Superior temporal gyrus (tissue), 1 donor: ENCODE measurements around the gene HVCN1.
"Not testable (repeated sequence)": the region's sequence is repeated elsewhere in the genome, so short reads cannot be mapped to it uniquely, and the experiment has no call there.

Source experiments
- DNase-seq: peaks from one replicate; pipeline ENCODE4 v3.0.0-alpha.2; 2016; ENCODE audit errors: extremely low spot score

HVCN1 gene

GRCh38 chr12:110688446-110689280 lies at the start of gene HVCN1:
Gene HVCN1, minus strand, starts transcription at chr12:110689115. Its CDS starts 5,870 bp downstream, at chr12:110683245.
- no peak for DNase-seq

GRCh38 chr12:110737532-110737931 lies 48.6 kb upstream of the HVCN1 start:
- DNase-seq = no peak

DNA sequence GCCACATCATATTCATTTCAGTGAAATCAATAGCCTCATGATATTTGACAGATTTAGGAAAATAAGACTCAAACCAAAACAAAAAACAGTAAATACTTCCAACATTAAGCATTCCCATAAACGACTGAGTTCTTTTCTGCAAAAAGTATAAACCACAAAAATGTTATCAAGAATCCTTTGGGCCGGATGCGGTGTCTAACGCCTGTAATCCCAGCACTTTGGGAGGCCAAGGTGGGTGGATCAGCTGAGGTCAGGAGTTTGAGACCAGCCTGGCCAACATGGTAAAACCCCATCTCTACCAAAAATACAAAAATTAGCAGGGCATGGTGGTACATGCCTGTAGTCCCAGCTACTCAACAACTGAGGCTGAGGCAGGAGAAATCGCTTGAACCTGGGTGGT lies 48.1 kb upstream of the HVCN1 start:
- DNase-seq = not testable (repeated sequence)

DNA sequence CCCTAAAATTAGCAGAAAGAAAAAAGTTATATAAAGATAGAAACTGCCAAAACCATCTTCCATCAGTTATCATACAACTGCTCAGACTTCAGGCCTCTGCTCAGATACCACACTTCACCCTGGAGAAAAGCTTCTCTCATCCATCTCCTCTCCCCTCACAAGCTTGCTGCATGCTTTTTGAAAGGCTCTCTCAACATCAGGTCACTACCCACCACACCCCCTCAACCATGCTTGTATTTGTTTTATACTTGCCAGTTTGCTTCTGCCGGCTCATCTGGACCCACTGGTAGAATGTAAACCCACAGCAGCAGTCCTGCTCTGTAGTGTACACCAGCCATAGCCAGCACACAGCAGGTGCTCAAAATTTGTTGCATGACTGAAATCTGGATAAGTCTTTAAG lies 45.0 kb upstream of the HVCN1 start:
- DNase-seq = no peak

DNA sequence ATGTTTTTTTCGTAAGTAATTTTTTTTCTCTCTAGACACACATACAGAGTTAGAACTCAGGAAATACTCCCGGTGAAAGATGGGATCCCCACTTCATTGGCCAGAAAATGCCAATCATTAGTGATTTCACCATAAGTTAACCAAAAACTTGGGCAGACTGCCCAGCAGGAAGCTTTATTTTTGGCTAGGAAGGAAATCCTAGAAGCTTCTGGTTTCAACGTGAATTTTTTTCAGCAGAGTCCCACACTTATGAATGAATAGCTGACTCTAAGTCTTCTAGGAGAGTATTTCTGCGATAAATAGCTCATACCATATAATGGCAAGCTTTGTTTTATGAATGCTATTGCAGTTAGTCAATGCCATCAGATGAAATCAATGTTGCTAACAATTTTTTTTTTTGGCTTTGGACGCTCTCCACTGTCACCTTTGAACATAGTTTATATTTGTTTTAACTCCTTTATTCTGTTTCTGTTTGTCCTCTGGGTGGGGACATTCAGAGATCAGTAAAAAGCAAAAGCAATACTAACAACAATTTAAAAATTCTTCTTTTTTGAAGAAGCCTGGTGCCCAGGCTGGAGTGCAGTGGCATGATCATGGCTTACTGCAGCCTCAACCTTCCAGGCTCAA lies 44.3 kb upstream of the HVCN1 start:
- DNase-seq = no peak

- DNase-seq = no peak
These were observed 43.7 kb upstream of the HVCN1 start for GRCh38 chr12:110732572-110732971.

GRCh38 chr12:110731479-110731878 lies 42.6 kb upstream of the HVCN1 start:
- DNase-seq = no peak

DNA sequence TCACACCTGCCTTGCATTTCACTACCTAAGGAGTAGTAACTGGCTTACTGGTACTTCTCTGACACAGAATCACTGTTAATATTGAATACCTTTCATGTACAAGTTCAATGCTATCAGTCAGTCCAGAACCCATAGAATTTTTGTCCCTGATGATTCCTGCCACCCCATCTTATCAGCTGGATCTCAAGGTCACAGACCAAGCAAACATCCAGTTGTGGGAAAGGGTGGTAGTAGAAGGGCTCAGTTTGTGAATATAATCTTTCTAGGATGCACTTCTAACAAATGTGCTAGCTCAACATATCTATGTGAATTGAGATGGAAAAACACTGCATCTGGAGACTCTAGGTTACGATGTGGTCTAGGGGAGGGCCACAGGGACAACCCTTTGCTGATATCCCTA lies 39.7 kb upstream of the HVCN1 start:
- DNase-seq = no peak

DNA sequence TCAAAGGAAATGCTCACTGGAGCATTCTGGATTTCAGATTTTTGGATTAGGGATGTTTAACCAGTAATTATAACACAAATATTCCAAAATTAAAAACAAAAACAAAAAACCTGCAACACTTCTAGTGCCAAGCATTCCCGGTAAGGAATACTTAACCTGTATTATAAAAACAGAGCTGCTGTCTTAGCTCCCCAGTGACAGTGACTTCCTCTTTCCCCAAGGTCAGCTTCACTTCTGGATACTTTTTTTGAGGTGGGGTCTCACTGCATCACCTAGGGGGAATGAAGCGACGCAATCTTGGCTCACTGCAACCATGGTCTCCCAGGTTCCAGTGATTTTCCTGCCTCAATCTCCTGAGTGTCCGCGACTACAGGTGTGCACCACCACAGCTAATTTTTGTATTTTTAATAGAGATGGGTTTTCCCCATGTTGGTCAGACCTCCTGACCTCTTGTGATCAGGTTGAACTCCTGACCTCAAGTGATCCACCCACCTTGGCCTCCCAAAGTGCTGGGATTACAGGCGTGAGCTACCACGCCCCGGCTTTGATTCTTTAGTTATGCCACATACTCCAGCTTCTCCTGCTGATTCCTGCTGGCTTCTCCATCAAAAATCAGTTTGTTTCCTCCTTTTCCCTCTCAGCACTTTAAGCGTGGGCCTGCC lies 37.9 kb upstream of the HVCN1 start:
- no peak for DNase-seq

- DNase-seq = no peak
These were observed 37.1 kb upstream of the HVCN1 start for GRCh38 chr12:110726028-110726427.

DNA sequence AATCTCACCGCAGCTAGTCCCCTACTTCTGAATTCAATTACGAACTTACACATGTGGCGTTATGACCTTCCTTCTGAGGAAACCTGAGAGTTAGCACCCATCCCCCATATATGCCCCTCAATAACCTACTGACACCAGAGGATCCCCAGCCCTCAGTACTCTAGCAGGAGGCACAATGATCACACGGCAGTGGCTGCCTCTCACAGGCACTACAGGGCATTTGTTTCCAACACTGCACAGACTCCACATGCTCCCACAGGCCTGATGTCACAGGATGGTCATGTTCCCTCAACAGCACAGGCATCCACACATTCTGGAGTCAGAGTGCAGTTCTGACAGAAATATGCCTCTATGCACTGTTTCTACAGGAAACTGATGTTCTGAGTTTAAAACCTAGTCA lies 36.4 kb upstream of the HVCN1 start:
- DNase-seq = no peak

DNA sequence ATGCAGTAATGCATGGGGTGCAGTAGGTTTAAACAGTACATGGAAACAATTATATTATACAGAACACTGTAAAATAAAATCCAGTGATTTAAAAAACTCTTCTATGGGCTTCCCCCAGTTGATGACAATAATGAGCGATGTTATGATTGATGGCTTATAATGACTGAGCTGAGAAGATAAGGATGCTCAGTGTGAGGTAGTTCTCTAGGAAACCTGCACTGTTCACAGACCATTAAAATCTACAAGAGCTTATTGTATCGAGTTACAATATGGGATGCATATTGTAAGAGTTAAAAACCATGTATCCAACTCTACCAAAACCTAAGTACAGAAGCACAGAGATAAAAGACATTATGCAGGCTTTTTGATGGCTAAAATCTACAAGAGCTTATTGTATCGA lies 34.0 kb upstream of the HVCN1 start:
- DNase-seq = not testable (repeated sequence)

GRCh38 chr12:110721570-110721969 lies 32.7 kb upstream of the HVCN1 start:
- DNase-seq = no peak

DNA sequence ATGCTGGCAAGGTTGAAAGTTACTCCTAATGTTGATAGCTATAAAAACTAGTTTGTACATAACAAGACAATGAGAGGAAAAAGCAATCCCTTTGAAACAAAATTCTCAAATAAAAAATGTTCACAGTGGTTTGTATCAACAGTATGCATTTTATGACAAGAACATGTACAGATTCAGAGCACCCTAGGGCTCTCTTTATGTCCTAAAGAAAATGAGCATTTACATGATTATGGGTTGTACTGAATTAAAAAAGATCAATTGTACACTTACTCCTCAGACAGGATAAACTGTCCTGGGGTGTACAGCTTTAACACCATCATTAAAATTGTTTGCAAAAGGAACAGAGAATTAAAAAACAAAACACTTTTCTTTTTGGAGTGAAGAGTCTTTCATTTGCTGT lies 31.6 kb upstream of the HVCN1 start:
- no peak for DNase-seq

- no peak for DNase-seq
These were observed 29.4 kb upstream of the HVCN1 start for GRCh38 chr12:110718222-110718908.

- DNase-seq = no peak
These were observed 28.1 kb upstream of the HVCN1 start for GRCh38 chr12:110717037-110717436.

DNA sequence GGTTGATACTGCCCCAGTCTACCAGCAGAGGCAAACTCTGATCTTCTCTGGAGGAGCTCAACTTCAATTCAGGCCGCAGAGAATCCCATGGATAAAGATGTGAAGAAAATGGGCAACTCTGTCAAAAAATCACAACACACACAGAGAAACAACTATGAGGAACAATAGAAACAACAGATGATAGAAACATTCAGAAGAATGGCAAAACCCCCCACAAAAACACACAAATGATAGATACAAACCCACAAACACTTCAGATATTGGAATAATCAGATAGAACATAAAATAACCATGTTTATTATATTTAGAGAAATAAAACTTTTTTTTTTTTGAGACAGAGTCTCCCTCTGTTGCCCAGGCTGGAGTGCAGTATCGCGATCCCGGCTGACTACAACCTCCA lies 20.0 kb upstream of the HVCN1 start:
- no peak for DNase-seq

- DNase-seq = no peak
These were observed 16.4 kb upstream of the HVCN1 start for GRCh38 chr12:110705309-110705708.

- no peak for DNase-seq
These were observed 15.8 kb upstream of the HVCN1 start for GRCh38 chr12:110704750-110705149.

DNA sequence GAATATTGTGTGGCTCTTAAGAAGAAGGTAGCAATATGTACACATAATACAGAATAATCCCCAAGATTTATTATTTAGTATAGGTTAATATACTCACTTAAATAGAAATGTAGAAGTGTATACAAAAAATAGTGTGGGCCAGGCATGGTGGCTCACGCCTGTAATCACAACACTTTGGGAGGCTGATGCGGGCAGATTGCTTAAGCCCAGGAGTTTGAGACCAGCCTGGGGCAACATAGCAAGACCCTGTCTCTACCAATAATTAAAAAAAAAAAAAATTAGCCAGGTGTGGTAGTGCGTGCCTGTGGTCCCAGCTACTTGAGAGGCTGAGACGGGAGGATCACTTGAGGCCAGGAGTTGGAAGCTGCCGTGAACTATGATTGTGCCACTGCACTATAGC lies 15.3 kb upstream of the HVCN1 start:
- no peak for DNase-seq

DNA sequence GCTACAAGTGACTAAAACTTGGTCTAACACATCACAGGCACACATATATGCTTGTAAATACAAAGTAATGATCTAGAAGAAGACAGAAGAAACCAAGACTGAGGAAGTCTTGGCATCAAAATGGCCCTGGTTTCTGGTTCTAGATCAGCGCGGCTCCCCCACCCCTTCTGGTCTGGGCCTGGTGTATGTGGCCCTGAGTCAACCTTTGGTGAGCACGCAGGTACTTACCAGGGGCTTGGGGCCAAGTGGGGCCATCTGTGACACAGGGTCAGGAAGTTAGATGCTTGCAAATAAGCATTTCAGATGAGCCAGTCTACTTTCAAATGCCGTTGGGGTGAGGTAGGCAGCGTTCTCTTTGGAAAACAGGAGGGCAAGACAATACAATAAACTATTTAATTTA lies 13.2 kb upstream of the HVCN1 start:
- no peak for DNase-seq
